Measurements from ENCODE around the gene SDS. TPM values are rescaled to one million over a fixed set of nuclear protein-coding genes. Genes with fewer than 3 reads are reported as not detected.

The SDS gene
- total and polyA plus RNA-seq, 2 donors (not counting 3 experiments of a cell fraction or from before 2014, with no cell fraction given), result not detected

GRCh38 chr12:113407931-113408600, 4.4 kb upstream of the SDS start:
- H3K27me3 ChIP-seq (ENCODE audit: control insufficient read depth in 2 of 2, insufficient read depth in 2 of 2, low read length in 2 of 2), result peaks cover 0 to 3% of the 10 kb centered on the region in 2 experiments
- FAIRE-seq (no peak), DNase-seq (ENCODE audit: low read depth, low spot score) (no peak)
- H3K4me3 ChIP-seq (replicated peaks in 1 of 3; ENCODE audit: insufficient read depth in 1 of 3, low read depth in 1 of 3, low read length in 3 of 3), result no peak overlapping the region
- no peaks in the 10 kb centered on the region for H3K9me3 ChIP-seq (replicated peaks; ENCODE audit: control insufficient read depth, insufficient read depth, low read length)
- intact Hi-C loops (cut with micrococcal nuclease) (no loop called here), dilution Hi-C loops (cut with MboI; ENCODE audit: extremely low pct_ligation_motif_present, low sequenced_read_pairs) (no loop called here)
- ChIA-PET CTCF (interaction anchor here (0.7 to 6.3 kb wide), 4 partner anchors 13 to 20 kb away, joined by 3 to 42 read pairs (median 3); partner anchors contain the start of gene SDSL), POLR2A (no interaction called here)
- no peak overlapping the region for H3K27ac ChIP-seq (ENCODE audit: insufficient read depth, low read depth, low read length)
- H3K4me1 ChIP-seq (ENCODE audit: control insufficient read depth, extremely low read depth, insufficient read depth, low read length), result no peaks in the 10 kb centered on the region
- H3K9me1 ChIP-seq (replicated peaks; ENCODE audit: control insufficient read depth, extremely low read depth, insufficient read depth, low read length), result no peaks in the 10 kb centered on the region
- no TSS peak for BruUV-seq (replicated peaks)
- H3K79me2 ChIP-seq (ENCODE audit: control insufficient read depth, insufficient read depth, low read length), result no peaks in the 10 kb centered on the region
- TF ChIP-seq EZH2 (IDR thresholded peaks at IDR 0.05; ENCODE audit: borderline replicate concordance, low read depth, low read length, severe bottlenecking) (no peak), POLR2AphosphoS5 (IDR thresholded peaks at IDR 0.05; ENCODE audit: insufficient read depth, low read depth, low read length) (no peak), MYC (IDR thresholded peaks at IDR 0.05; ENCODE audit: low read depth, low read length) (no peak), JUN (IDR thresholded peaks at IDR 0.05; ENCODE audit: borderline replicate concordance, insufficient read depth, insufficient read length, low read depth) (no peak), POLR2A (IDR thresholded peaks at IDR 0.05; ENCODE audit: low read depth, low read length) (no peak), MAX (IDR thresholded peaks at IDR 0.05; ENCODE audit: insufficient read depth, insufficient read length) (no peak), CTCF (IDR thresholded peaks at IDR 0.05; ENCODE audit: extremely low read depth in 1 of 2, insufficient read depth in 1 of 2, low read depth in 1 of 2, low read length in 2 of 2) (no peak), GATA2 (IDR thresholded peaks at IDR 0.05; ENCODE audit: insufficient read depth, insufficient read length, low read depth, low read length) (no peak), FOS (IDR thresholded peaks at IDR 0.05; ENCODE audit: borderline replicate concordance, insufficient read depth, low read length) (no peak)
- no peak overlapping the region for H3K4me2 ChIP-seq (ENCODE audit: insufficient read depth, low read length)
- no peak overlapping the region for H2AFZ ChIP-seq (ENCODE audit: low read depth, low read length)
- H4K20me1 ChIP-seq (replicated peaks; ENCODE audit: control insufficient read depth, extremely low read depth, insufficient read depth, low read length), result no peaks in the 10 kb centered on the region
- no peak overlapping the region for H3K9ac ChIP-seq (replicated peaks; ENCODE audit: extremely low read depth, insufficient read depth, low read length)
- H3K36me3 ChIP-seq (ENCODE audit: control insufficient read depth in 2 of 2, extremely low read depth in 1 of 2, insufficient read depth in 2 of 2, low read length in 2 of 2), result no peaks in the 10 kb centered on the region
